ENCODE data around the gene CDK16. TPM values are rescaled to one million over a fixed set of nuclear protein-coding genes. Genes with fewer than 3 reads are reported as not detected.

Gene CDK16
- total and polyA plus RNA-seq, 9 of the 15 experiments (the other 6 are each of a cell fraction or from before 2014, with no cell fraction given) = 3.9 to 104 (median 57.5) TPM

- TF ChIP-seq KHSRP (IDR thresholded peaks at IDR 0.05) (no peak), NR2C1 (IDR thresholded peaks at IDR 0.05) (no peak), NR2C1 (tag; IDR thresholded peaks at IDR 0.05) (0 out of 2 replicates have a peak, but pooled peaks have one; percentile 32), CBX3 (IDR thresholded peaks at IDR 0.05; ENCODE audit: borderline replicate concordance in 1 of 2, low read length in 2 of 2) (no peak), BRD9 (IDR thresholded peaks at IDR 0.05; ENCODE audit: low read depth, partially characterized antibody) (no peak), ZFPM2 (CRISPR knock-in tag; IDR thresholded peaks at IDR 0.05) (no peak), ZNF518B (CRISPR knock-in tag; IDR thresholded peaks at IDR 0.05) (no peak), MECOM (CRISPR knock-in tag; IDR thresholded peaks at IDR 0.05) (no peak), MEIS2 (IDR thresholded peaks at IDR 0.05; ENCODE audit: partially characterized antibody) (peak; percentile 78), ZBTB26 (CRISPR knock-in tag; IDR thresholded peaks at IDR 0.05) (no peak), FOXK2 (conservative IDR thresholded peaks at IDR 0.05 in 1 of 2, IDR thresholded peaks at IDR 0.05 in 1 of 2; ENCODE audit: low read depth in 2 of 2) (peak in 1 of 2 experiments; percentile 100; a peak in 2 of 4 replicates), TAL1 (IDR thresholded peaks at IDR 0.05) (no peak), SPI1 (IDR thresholded peaks at IDR 0.05; ENCODE audit: borderline replicate concordance, low read depth, low read length) (no peak), PTTG1 (tag; IDR thresholded peaks at IDR 0.05; ENCODE audit: low read depth) (no peak), ATF1 (CRISPR knock-in tag; IDR thresholded peaks at IDR 0.05) (no peak), ATF1 (tag; IDR thresholded peaks at IDR 0.05) (peak; percentile 84), NKRF (IDR thresholded peaks at IDR 0.05; ENCODE audit: borderline replicate concordance) (0 out of 2 replicates have a peak, but pooled peaks have one; percentile 23), TGIF2 (CRISPR knock-in tag; IDR thresholded peaks at IDR 0.05) (no peak), TBP (optimal IDR thresholded peaks at IDR 0.05; ENCODE audit: low read depth, low read length) (peak; percentile 62), MXI1 (IDR thresholded peaks at IDR 0.05; ENCODE audit: low read depth, low read length) (no peak), SRSF1 (IDR thresholded peaks at IDR 0.05; ENCODE audit: low read depth, low read length) (no peak), TRIM25 (IDR thresholded peaks at IDR 0.05; ENCODE audit: borderline replicate concordance) (no peak)
Measured at GRCh38 chrX:47218280-47218919, at the start of gene CDK16 (continued).
